ENCODE measurements around the gene SLAMF1.

- no peak for TF ChIP-seq CTCF (IDR thresholded peaks at IDR 0.05; ENCODE audit: low read depth, low read length)
- TF ChIP-seq EZH2phosphoT487 (IDR thresholded peaks at IDR 0.05; ENCODE audit: low read depth): no peak
Observed at GRCh38 chr1:160590488-160590887, 56.4 kb downstream of the SLAMF1 start.
